HEK293 (cell line): ENCODE measurements around the gene S1PR1.

Experiments used
- CTCF ChIA-PET: fragments of 350-600 bp; formaldehyde crosslinking; extraction: SDS; loops from one replicate; lab custom pipeline; 2021; ENCODE audit warnings: antibody characterized with exemption; lab: Yijun Ruan, JAX
- POLR2A ChIA-PET: fragments of 300-600 bp; formaldehyde crosslinking; extraction: SDS; loops from one replicate; lab custom pipeline; 2020; ENCODE audit warnings: antibody characterized with exemption, inconsistent platforms; lab: Yijun Ruan, JAX
- H3K27ac ChIP-seq: fragments of 200-500 bp; sonication (Bioruptor generic); 2 replicates; pipeline ENCODE4 v1.5.1; 2014; ENCODE audit warnings: low read depth, low read length, control low read depth, inconsistent platforms; ENCODE audit errors: extremely low read depth
- H3K36me3 ChIP-seq, 2 experiments: fragments of 200-500 bp in 1 of 2; sonication (Bioruptor generic) in 1 of 2; 1 replicate in 1 of 2; 2 replicates in 1 of 2; pipeline ENCODE4 v1.5.1; 2014 to 2017; ENCODE audit warnings: inconsistent platforms in 2 of 2, low read length in 2 of 2; ENCODE audit not compliant: control insufficient read depth in 2 of 2, insufficient read depth in 1 of 2
- H3K4me1 ChIP-seq: fragments of 200-500 bp; sonication (Bioruptor generic); 2 replicates; pipeline ENCODE4 v1.5.1; 2014; ENCODE audit warnings: mild to moderate bottlenecking, low read length, inconsistent platforms; ENCODE audit not compliant: control insufficient read depth, insufficient read depth
- H3K4me3 ChIP-seq: 2 replicates; pipeline ENCODE4 v1.5.1; 2011; ENCODE audit warnings: low read depth, mild to moderate bottlenecking, control low read depth, low read length, moderate library complexity
- H3K9me3 ChIP-seq: fragments of 200-500 bp; sonication (Bioruptor generic); 2 replicates; pipeline ENCODE4 v1.5.1; 2014; ENCODE audit warnings: low read depth, low read length, inconsistent platforms; ENCODE audit not compliant: control insufficient read depth, insufficient read depth
- HIC1 ChIP-seq: fragments of 450-650 bp; formaldehyde crosslinking; IDR thresholded peaks from 2 replicates; pipeline ENCODE4 v1.5.1; 2016; ENCODE audit warnings: missing biosample characterization, missing genetic modification characterization
- PRDM1 ChIP-seq: fragments of 450-650 bp; formaldehyde crosslinking; IDR thresholded peaks from 2 replicates; pipeline ENCODE4; 2016; ENCODE audit warnings: missing biosample characterization, missing genetic modification characterization
- REPIN1 ChIP-seq: fragments of 450-650 bp; formaldehyde crosslinking; IDR thresholded peaks from 2 replicates; pipeline ENCODE4 v1.5.1; 2017; ENCODE audit warnings: missing biosample characterization, missing genetic modification characterization, low read depth
- YY1 ChIP-seq: fragments of 450-650 bp; formaldehyde crosslinking; IDR thresholded peaks from 2 replicates; pipeline ENCODE4 v1.5.1; 2018; ENCODE audit warnings: missing biosample characterization, missing genetic modification characterization
- ZBTB21 ChIP-seq: fragments of 450-650 bp; formaldehyde crosslinking; IDR thresholded peaks from 2 replicates; pipeline ENCODE4 v1.5.1; 2017; ENCODE audit warnings: missing biosample characterization, missing genetic modification characterization
- ZBTB26 ChIP-seq: fragments of 450-650 bp; formaldehyde crosslinking; optimal IDR thresholded peaks from 2 replicates; pipeline ENCODE3; 2016; ENCODE audit warnings: missing biosample characterization, mild to moderate bottlenecking, missing genetic modification characterization
- ZBTB8A ChIP-seq: fragments of 450-650 bp; formaldehyde crosslinking; IDR thresholded peaks from 2 replicates; pipeline ENCODE4 v1.5.1; 2016; ENCODE audit warnings: missing biosample characterization, missing genetic modification characterization
- ZEB2 ChIP-seq: fragments of 450-650 bp; formaldehyde crosslinking; IDR thresholded peaks from 2 replicates; pipeline ENCODE4 v1.5.1; 2016; ENCODE audit warnings: missing biosample characterization, missing genetic modification characterization
- ZNF138 ChIP-seq: fragments of 450-650 bp; formaldehyde crosslinking; IDR thresholded peaks from 2 replicates; pipeline ENCODE4 v1.5.1; 2016; ENCODE audit warnings: missing biosample characterization, missing genetic modification characterization, borderline replicate concordance
- ZNF140 ChIP-seq: fragments of 450-650 bp; formaldehyde crosslinking; IDR thresholded peaks from 2 replicates; pipeline ENCODE4 v1.5.1; 2016; ENCODE audit warnings: missing biosample characterization, missing genetic modification characterization
- ZNF146 ChIP-seq: fragments of 450-650 bp; formaldehyde crosslinking; IDR thresholded peaks from 2 replicates; pipeline ENCODE4 v1.5.1; 2016; ENCODE audit warnings: missing biosample characterization, missing genetic modification characterization
- ZNF16 ChIP-seq: fragments of 450-650 bp; formaldehyde crosslinking; IDR thresholded peaks from 2 replicates; pipeline ENCODE4 v1.5.1; 2016; ENCODE audit warnings: low read depth, missing biosample characterization, missing genetic modification characterization
- ZNF175 ChIP-seq: fragments of 450-650 bp; formaldehyde crosslinking; IDR thresholded peaks from 2 replicates; pipeline ENCODE4 v1.5.1; 2016; ENCODE audit warnings: missing biosample characterization, missing genetic modification characterization
- ZNF24 ChIP-seq: fragments of 450-650 bp; formaldehyde crosslinking; IDR thresholded peaks from 2 replicates; pipeline ENCODE4 v1.5.1; 2016; ENCODE audit warnings: missing biosample characterization, missing genetic modification characterization
- ZNF341 ChIP-seq: fragments of 450-650 bp; formaldehyde crosslinking; IDR thresholded peaks from 2 replicates; pipeline ENCODE4; 2016; ENCODE audit warnings: low read depth, missing biosample characterization, missing genetic modification characterization
- ZNF426 ChIP-seq: fragments of 450-650 bp; formaldehyde crosslinking; IDR thresholded peaks from 2 replicates; pipeline ENCODE4 v1.5.1; 2017; ENCODE audit warnings: missing biosample characterization, missing genetic modification characterization, mild to moderate bottlenecking, inconsistent platforms, moderate library complexity
- ZNF514 ChIP-seq: fragments of 450-650 bp; formaldehyde crosslinking; IDR thresholded peaks from 2 replicates; pipeline ENCODE4 v1.5.1; 2016; ENCODE audit warnings: missing biosample characterization, missing genetic modification characterization
- ZNF548 ChIP-seq: fragments of 450-650 bp; formaldehyde crosslinking; IDR thresholded peaks from 2 replicates; pipeline ENCODE4 v1.5.1; 2016; ENCODE audit warnings: missing biosample characterization, missing genetic modification characterization
- ZNF555 ChIP-seq: fragments of 450-650 bp; formaldehyde crosslinking; conservative IDR thresholded peaks from 2 replicates; pipeline ENCODE4 v1.5.1; 2017; ENCODE audit warnings: missing biosample characterization, mild to moderate bottlenecking, missing genetic modification characterization, inconsistent platforms
- ZNF558 ChIP-seq: fragments of 450-650 bp; formaldehyde crosslinking; IDR thresholded peaks from 2 replicates; pipeline ENCODE4 v1.5.1; 2016; ENCODE audit warnings: missing biosample characterization, missing genetic modification characterization
- ZNF707 ChIP-seq: fragments of 450-650 bp; formaldehyde crosslinking; IDR thresholded peaks from 2 replicates; pipeline ENCODE4 v1.5.1; 2016; ENCODE audit warnings: missing biosample characterization, missing genetic modification characterization
- ZNF768 ChIP-seq: fragments of 450-650 bp; formaldehyde crosslinking; IDR thresholded peaks from 2 replicates; pipeline ENCODE4 v1.5.1; 2018; ENCODE audit warnings: missing biosample characterization, mild to moderate bottlenecking, missing genetic modification characterization
- ZSCAN23 ChIP-seq: fragments of 450-650 bp; formaldehyde crosslinking; IDR thresholded peaks from 2 replicates; pipeline ENCODE4 v1.5.1; 2016; ENCODE audit warnings: missing biosample characterization, missing genetic modification characterization
- TF ChIP-seq, protein P1 (sequence below): fragments of 450-650 bp; formaldehyde crosslinking; IDR thresholded peaks from 2 replicates; pipeline ENCODE4 v1.5.1; 2016; ENCODE audit warnings: missing biosample characterization, missing genetic modification characterization
- TF ChIP-seq, protein P2 (sequence below): fragments of 450-650 bp; formaldehyde crosslinking; conservative IDR thresholded peaks from 2 replicates; pipeline ENCODE4 v1.5.1; 2016; ENCODE audit warnings: low read depth, missing biosample characterization, missing genetic modification characterization
- TF ChIP-seq, protein P3 (sequence below): fragments of 450-650 bp; formaldehyde crosslinking; IDR thresholded peaks from 2 replicates; pipeline ENCODE4 v1.5.1; 2016; ENCODE audit warnings: missing biosample characterization, missing genetic modification characterization
- TF ChIP-seq, protein P4 (sequence below): fragments of 450-650 bp; formaldehyde crosslinking; IDR thresholded peaks from 2 replicates; pipeline ENCODE4 v1.5.1; 2016; ENCODE audit warnings: missing biosample characterization, missing genetic modification characterization

S1PR1 gene

DNA sequence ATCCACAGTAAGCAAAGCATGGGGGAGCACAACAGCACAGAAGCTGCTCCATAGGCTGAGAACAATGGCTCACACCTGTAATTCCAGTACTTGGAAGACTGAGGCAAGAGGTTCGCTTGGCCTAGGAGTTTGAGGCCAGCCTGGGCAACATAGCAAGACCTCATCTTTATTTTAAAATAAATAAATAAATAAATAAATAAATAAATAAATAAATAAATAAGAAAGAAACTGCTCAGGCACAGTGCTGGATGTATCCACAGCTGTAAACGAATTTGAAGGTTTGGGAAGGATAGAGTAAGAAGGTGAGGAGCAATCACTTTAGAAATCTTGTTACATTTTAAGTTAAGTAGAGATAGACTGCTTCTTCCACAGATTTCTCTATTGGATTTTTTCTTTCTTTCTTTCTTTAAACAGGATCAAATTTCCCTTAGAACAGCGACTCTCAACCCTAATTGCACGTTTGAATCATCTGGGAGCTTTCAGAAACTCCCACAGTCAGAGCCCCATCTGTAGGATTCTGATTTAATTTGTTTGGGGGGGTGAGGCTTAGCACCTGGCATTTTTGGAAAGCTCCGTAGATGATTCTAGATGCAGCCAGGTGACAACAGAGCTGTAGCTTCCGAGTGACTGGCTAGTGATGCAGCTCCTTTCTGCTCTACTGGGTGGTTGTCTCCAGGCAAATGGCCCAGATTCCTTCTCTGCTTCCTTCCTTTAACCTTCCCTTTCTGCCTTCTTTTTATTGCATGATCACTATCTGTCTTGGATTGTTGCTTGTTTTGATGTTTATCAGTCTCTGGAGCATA lies 53.5 kb downstream of the S1PR1 start:
- Histone ChIP-seq H3K9me3 (no peaks in the 10 kb centered on the region), H3K27ac (peak overlapping the region; percentile 61; the same call in 1 of the 2 replicates), H3K4me3 (no peak overlapping the region), H3K4me1 (peaks cover 14% of the 10 kb centered on the region), H3K36me3 (no peaks in the 10 kb centered on the region)
- POLR2A ChIA-PET, result interaction anchor here (1.2 kb wide), 1 partner anchor 394 kb away, joined by 3 read pairs; no protein-coding TSS in a partner anchor
- CTCF ChIA-PET, result interaction anchor here (0.6 to 4.6 kb wide), 16 partner anchors 8 to 622 kb away, joined by 3 to 24 read pairs (median 4); no protein-coding TSS in a partner anchor
- TF ChIP-seq ZNF146, result no peak
- TF ChIP-seq ZNF558 (tag by site-specific recombination), result no peak
- TF ChIP-seq ZNF548 (tag by site-specific recombination), result no peak
- TF ChIP-seq, protein P1, sequence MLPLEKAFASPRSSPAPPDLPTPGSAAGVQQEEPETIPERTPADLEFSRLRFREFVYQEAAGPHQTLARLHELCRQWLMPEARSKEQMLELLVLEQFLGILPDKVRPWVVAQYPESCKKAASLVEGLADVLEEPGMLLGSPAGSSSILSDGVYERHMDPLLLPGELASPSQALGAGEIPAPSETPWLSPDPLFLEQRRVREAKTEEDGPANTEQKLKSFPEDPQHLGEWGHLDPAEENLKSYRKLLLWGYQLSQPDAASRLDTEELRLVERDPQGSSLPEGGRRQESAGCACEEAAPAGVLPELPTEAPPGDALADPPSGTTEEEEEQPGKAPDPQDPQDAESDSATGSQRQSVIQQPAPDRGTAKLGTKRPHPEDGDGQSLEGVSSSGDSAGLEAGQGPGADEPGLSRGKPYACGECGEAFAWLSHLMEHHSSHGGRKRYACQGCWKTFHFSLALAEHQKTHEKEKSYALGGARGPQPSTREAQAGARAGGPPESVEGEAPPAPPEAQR (tag by site-specific recombination), result no peak
- TF ChIP-seq, protein P2, sequence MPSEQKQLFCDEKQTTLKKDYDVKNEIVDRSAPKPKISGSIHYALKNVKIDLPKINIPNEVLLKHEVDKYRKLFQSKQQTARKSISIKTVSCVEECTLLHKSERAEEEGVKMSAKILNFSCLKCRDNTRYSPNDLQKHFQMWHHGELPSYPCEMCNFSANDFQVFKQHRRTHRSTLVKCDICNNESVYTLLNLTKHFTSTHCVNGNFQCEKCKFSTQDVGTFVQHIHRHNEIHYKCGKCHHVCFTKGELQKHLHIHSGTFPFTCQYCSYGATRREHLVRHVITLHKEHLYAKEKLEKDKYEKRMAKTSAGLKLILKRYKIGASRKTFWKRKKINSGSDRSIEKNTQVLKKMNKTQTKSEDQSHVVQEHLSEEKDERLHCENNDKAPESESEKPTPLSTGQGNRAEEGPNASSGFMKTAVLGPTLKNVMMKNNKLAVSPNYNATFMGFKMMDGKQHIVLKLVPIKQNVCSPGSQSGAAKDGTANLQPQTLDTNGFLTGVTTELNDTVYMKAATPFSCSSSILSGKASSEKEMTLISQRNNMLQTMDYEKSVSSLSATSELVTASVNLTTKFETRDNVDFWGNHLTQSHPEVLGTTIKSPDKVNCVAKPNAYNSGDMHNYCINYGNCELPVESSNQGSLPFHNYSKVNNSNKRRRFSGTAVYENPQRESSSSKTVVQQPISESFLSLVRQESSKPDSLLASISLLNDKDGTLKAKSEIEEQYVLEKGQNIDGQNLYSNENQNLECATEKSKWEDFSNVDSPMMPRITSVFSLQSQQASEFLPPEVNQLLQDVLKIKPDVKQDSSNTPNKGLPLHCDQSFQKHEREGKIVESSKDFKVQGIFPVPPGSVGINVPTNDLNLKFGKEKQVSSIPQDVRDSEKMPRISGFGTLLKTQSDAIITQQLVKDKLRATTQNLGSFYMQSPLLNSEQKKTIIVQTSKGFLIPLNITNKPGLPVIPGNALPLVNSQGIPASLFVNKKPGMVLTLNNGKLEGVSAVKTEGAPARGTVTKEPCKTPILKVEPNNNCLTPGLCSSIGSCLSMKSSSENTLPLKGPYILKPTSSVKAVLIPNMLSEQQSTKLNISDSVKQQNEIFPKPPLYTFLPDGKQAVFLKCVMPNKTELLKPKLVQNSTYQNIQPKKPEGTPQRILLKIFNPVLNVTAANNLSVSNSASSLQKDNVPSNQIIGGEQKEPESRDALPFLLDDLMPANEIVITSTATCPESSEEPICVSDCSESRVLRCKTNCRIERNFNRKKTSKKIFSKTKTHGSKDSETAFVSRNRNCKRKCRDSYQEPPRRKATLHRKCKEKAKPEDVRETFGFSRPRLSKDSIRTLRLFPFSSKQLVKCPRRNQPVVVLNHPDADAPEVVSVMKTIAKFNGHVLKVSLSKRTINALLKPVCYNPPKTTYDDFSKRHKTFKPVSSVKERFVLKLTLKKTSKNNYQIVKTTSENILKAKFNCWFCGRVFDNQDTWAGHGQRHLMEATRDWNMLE (tag by site-specific recombination), result peak; percentile 73
- no peak for TF ChIP-seq ZNF24 (tag by site-specific recombination)
- TF ChIP-seq ZBTB8A, result peak; percentile 42; the same call in 1 of the 2 replicates
- TF ChIP-seq ZBTB26 (tag by site-specific recombination), result no peak
- peak; percentile 25; the same call in 1 of the 2 replicates for TF ChIP-seq ZNF140
- no peak for TF ChIP-seq ZNF514 (tag by site-specific recombination)
- TF ChIP-seq ZNF707 (tag by site-specific recombination), result no peak
- TF ChIP-seq YY1 (tag by site-specific recombination), result no peak
- TF ChIP-seq, protein P3, sequence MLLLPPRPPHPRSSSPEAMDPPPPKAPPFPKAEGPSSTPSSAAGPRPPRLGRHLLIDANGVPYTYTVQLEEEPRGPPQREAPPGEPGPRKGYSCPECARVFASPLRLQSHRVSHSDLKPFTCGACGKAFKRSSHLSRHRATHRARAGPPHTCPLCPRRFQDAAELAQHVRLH, result no peak
- peak; percentile 57 for TF ChIP-seq ZNF426 (tag by site-specific recombination)
- TF ChIP-seq PRDM1, result no peak
- TF ChIP-seq ZNF555 (tag by site-specific recombination), result peak; percentile 58
- TF ChIP-seq ZNF341 (tag by site-specific recombination), result no peak
- no peak for TF ChIP-seq REPIN1 (tag by site-specific recombination)
- no peak for TF ChIP-seq ZNF138 (tag by site-specific recombination)
- no peak for TF ChIP-seq ZNF16
- no peak for TF ChIP-seq HIC1 (tag by site-specific recombination)
- TF ChIP-seq, protein P4, sequence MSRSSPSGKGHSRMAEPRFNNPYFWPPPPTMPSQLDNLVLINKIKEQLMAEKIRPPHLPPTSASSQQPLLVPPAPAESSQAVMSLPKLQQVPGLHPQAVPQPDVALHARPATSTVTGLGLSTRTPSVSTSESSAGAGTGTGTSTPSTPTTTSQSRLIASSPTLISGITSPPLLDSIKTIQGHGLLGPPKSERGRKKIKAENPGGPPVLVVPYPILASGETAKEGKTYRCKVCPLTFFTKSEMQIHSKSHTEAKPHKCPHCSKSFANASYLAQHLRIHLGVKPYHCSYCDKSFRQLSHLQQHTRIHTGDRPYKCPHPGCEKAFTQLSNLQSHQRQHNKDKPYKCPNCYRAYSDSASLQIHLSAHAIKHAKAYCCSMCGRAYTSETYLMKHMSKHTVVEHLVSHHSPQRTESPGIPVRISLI (tag by site-specific recombination), result no peak
- no peak for TF ChIP-seq ZBTB21
- TF ChIP-seq ZSCAN23 (tag by site-specific recombination), result no peak
- no peak for TF ChIP-seq ZNF768
- TF ChIP-seq ZEB2 (tag by site-specific recombination), result no peak
- no peak for TF ChIP-seq ZNF175
